ENCODE data around the gene DNAH3.

The DNAH3 gene

GRCh38 chr16:20883554-20884239 lies 266.9 kb downstream of the DNAH3 start:
- in situ Hi-C loops (cut with HindIII; ENCODE audit: low sequenced_read_pairs) = no loop called here
- no peak for TF ChIP-seq CTCF (IDR thresholded peaks at IDR 0.05; ENCODE audit: low read depth, low read length, missing control alignments)
- no peak for DNase-seq (ENCODE audit: low read depth)
- H3K4me3 ChIP-seq (ENCODE audit: low read depth, low read length) = no peak overlapping the region

All from astrocyte of the cerebellum (primary cell).